Lower leg skin (tissue), 4 donors: ENCODE measurements around the gene CNNM4. TPM values are rescaled to one million over a fixed set of nuclear protein-coding genes. Genes with fewer than 3 reads are reported as not detected.

Experiments
- DNase-seq, 2 donors: peaks; one replicate each; pipeline ENCODE4 v3.0.0-alpha.2; 2019; ENCODE audit warnings: low spot score in 2 of 2
- H3K4me3 ChIP-seq: fragments of 200-600 bp; sonication (generic); 2 replicates; pipeline ENCODE4 v1.5.1; 2017; ENCODE audit warnings: mild to moderate bottlenecking, low read depth; ENCODE audit not compliant: poor library complexity, severe bottlenecking
- CTCF ChIP-seq, 3 donors: fragments of 450-650 bp; IDR thresholded peaks; one replicate each; pipeline ENCODE4 v1.5.1; 2016; ENCODE audit warnings: antibody characterized with exemption in 3 of 3, mild to moderate bottlenecking in 3 of 3, moderate library complexity in 2 of 3
- POLR2A ChIP-seq, 2 donors: fragments of 450-650 bp; IDR thresholded peaks; one replicate each; pipeline ENCODE4 v1.6.1; 2016 to 2017; ENCODE audit warnings: antibody characterized with exemption in 2 of 2, mild to moderate bottlenecking in 1 of 2, moderate library complexity in 1 of 2
- WGBS, 2 donors: methylation state at CpG; one replicate each; pipeline ENCODE4 v1.1.5; 2018; 5-methylcytosine and 5-hydroxymethylcytosine counted together
- intact Hi-C: fragments of 100-400 bp; cut with DNase I; formaldehyde crosslinking; loops from one replicate; pipeline ENCODE4 v1.15.0; 2023; ENCODE audit warnings: low total_unique reads
- total RNA-seq, 4 donors: library from RNA; depleted of rRNA; stranded (reverse); fragments of >200 nt; gene quantifications; one replicate each; pipeline ENCODE4 v1.1.0, GENCODE V29; 2016

CNNM4 gene
- total RNA-seq, 4 donors from 2014 or later = 17.4 to 29.1 (median 22.2) TPM

GRCh38 chr2:96828436-96828835, 67.7 kb downstream of the CNNM4 start:
- WGBS, 2 donors = 95 to 97% methylated on average over 14 of the region's 14 CpGs
- no peak for DNase-seq
- H3K4me3 ChIP-seq = no peak overlapping the region
- TF ChIP-seq POLR2A (IDR thresholded peaks at IDR 0.05) = no peak
- intact Hi-C loops = no loop called here

- no peak overlapping the region for H3K4me3 ChIP-seq
- intact Hi-C loops = no loop called here
- WGBS, 2 donors = 94 to 97% methylated on average over 13 of the region's 13 CpGs
- no peak for DNase-seq
- TF ChIP-seq CTCF (IDR thresholded peaks at IDR 0.05) (no peak), POLR2A (IDR thresholded peaks at IDR 0.05) (no peak)
Observed at GRCh38 chr2:96828874-96829273, 68.2 kb downstream of the CNNM4 start.

- H3K4me3 ChIP-seq = no peak overlapping the region
- no peak for DNase-seq
- intact Hi-C loops = no loop called here
- TF ChIP-seq CTCF (IDR thresholded peaks at IDR 0.05) (no peak), POLR2A (IDR thresholded peaks at IDR 0.05) (no peak)
- WGBS, 2 donors = 53 to 71% methylated on average over 5 of the region's 5 CpGs
Observed at GRCh38 chr2:96830044-96830562, 69.4 kb downstream of the CNNM4 start.

- TF ChIP-seq POLR2A (IDR thresholded peaks at IDR 0.05) (no peak), CTCF (IDR thresholded peaks at IDR 0.05) (no peak)
- no peak overlapping the region for H3K4me3 ChIP-seq
- no peak for DNase-seq
- intact Hi-C loops = no loop called here
- WGBS, 2 donors = 77 to 82% methylated on average over 10 of the region's 10 CpGs
Observed at GRCh38 chr2:96831679-96832078, 71.0 kb downstream of the CNNM4 start.

- no peak for DNase-seq
- intact Hi-C loops = no loop called here
- TF ChIP-seq POLR2A (IDR thresholded peaks at IDR 0.05) = no peak
- 70 to 71% methylated on average over 9 to 11 of the region's 11 CpGs for WGBS, 2 donors
- H3K4me3 ChIP-seq = no peak overlapping the region
Observed at GRCh38 chr2:96832408-96832753, 71.7 kb downstream of the CNNM4 start.

GRCh38 chr2:96832754-96833507, 72.2 kb downstream of the CNNM4 start:
- TF ChIP-seq CTCF (IDR thresholded peaks at IDR 0.05) (no peak), POLR2A (IDR thresholded peaks at IDR 0.05) (no peak)
- intact Hi-C loops = no loop called here
- DNase-seq = no peak
- no peak overlapping the region for H3K4me3 ChIP-seq
- 59 to 64% methylated on average over 18 of the region's 18 CpGs for WGBS, 2 donors

GRCh38 chr2:96835830-96836229, 75.1 kb downstream of the CNNM4 start:
- intact Hi-C loops = no loop called here
- WGBS, 2 donors = 90 to 94% methylated on average over 4 of the region's 4 CpGs

More at GRCh38 chr2:96835830-96836229, 75.1 kb downstream of the CNNM4 start:
- TF ChIP-seq CTCF (IDR thresholded peaks at IDR 0.05) (no peak), POLR2A (IDR thresholded peaks at IDR 0.05) (no peak)
- H3K4me3 ChIP-seq = no peak overlapping the region
- DNase-seq = no peak
